NCI-H1417 treated with DMSO at 0.1 percent for 48 hours (cell line): ENCODE measurements around the gene RNASE8.

ENCODE experiments used
- DNase-seq: peaks from one replicate; lab custom pipeline; 2025; lab: John Stamatoyannopoulos, UW

The RNASE8 gene

GRCh38 chr14:21092273-21093011 is 34.8 kb downstream of the RNASE8 start:
- DNase-seq = no peak

- no peak for DNase-seq
These were observed 35.4 kb downstream of the RNASE8 start for GRCh38 chr14:21093018-21093417.

- DNase-seq = peak; percentile 46
These were observed 36.4 kb downstream of the RNASE8 start for GRCh38 chr14:21093769-21094681.

DNA sequence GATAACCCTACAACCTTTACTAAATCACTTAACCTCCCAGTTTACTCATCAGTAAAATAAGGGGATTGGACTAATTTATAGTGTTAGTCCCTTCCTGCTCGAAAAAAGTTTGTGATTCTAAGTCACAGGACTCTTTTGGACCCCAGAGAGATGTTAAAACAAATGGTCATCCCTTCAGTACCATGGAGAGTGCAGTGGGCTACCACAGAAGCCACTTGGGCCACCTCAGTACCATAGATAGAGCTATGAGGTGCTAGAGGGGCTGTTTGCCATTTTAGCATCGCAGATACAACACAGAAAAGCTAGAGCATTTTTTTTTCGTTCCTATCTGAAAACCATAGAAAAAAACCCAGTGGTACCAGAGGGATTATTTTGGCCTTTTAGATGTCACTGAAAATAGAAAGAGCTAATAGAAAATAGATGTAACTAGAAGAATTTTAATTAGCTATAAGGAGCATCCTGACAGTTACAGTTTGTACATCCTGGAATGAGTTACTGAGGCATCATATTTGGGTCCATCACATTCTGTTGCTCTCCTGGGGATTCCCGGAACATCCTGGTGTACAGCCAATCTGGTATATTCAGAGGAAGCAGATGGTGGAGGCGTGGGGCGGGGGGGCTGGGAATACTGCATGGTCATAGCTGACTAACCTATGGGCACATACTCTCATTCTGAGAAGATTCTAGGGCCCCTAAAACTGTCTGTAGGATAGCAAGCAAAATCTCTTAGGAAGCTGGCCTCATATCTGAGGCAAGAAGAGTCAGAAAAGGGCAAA is 38.0 kb downstream of the RNASE8 start:
- no peak for DNase-seq

DNA sequence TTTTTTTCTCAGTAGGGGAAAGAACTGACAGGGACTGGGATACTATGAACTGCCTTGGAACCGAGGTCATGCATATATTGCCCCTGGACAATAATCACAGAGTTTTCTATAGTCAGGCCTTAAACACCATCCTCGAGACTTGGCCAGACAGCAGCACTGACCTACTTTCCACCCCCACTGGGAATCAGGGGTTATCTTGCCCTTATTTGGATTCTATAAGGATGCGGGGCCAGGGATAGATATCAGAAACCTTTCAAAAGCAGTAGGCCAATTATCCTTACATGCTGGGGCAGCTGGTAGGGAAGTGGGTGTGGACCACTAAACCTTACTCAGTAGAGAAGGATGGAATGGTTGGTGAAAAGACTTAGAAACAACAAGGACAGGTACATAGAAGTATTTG is 38.8 kb downstream of the RNASE8 start:
- no peak for DNase-seq

DNA sequence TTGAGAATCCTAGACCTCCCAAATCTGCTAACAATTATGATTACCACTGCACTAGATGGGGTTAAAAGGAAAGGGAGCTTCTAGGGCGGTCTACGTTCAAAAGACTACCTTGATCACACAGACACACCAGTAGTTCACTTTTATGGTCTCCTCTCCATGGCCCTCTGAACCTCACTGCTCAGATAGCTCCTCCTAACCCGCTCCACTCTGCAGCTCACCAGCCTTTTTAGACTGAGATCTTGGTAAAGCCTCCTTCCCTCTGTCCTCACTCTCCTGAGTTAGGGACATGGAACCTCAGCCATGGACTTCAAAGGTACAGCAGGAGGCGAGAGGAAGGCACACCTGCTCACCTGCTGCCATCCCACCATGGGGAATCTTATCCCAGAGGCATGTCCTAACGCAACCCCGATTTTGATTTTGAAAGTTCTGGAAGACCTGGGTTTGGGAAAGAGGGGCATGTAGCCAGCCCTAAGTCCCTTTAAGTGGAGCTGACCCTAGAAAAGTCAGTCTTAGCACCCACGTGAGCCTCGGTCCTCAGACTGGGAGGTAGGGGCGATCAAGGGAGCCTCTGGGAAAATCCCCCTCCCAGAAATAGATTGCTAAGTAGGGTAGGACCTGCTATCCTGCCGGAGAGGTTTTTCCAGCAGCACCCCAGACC is 39.5 kb downstream of the RNASE8 start:
- no peak for DNase-seq

DNA sequence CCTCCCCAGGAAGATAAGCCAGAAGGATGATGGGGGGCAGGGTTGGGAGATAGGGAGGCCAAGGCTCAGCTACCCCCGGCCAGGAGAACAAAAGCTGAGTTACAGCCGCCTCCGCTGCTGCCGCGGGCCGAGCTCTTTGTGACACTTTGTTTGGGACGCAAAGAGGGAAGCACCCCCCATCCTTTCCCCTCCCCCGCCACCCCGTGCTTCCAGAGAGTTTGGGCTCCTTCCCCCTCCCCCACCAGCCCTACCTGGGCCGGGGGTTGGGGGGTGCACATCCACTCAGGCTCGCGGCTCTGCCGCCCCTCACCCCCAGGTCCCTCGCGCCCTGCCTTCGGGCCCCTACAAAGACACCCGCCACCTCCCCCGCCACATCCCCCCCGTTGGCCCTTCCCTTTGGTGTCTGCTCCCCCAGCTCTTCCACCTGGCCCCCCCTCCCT is 40.0 kb downstream of the RNASE8 start:
- DNase-seq = no peak

- DNase-seq = no peak
These were observed 40.7 kb downstream of the RNASE8 start, which contains the start of gene ZNF219 for GRCh38 chr14:21098076-21098891. Gene ZNF219 (minus strand): TSS chr14:21098655. CDS start chr14:21093591, 5,064 bp downstream.

- DNase-seq = no peak
These were observed 41.4 kb downstream of the RNASE8 start for GRCh38 chr14:21098892-21099595.

- DNase-seq = no peak
These were observed 42.0 kb downstream of the RNASE8 start for GRCh38 chr14:21099596-21099985.

DNA sequence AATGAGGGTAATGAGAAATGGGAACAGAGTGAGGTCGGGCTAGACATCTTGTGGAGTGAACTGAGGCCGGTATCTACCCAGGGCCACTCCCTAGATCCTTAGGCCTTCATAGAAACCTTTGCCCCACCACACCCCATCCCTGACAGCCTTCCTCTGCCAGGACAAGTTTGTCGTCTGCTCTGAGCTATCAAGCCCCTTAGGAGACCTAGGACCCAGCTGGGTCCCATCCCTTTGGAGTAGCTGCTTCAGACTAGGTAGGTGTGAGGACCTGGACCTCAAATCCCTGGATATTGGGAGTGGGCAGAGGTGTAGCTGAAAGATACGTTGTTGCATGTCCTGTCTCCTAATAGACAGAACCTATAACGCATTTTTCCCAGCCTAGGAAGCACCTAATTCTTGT is 43.3 kb downstream of the RNASE8 start, which contains the start of gene TMEM253:
Gene TMEM253, plus strand, starts transcription at position 136 of the 400 bp plus-strand sequence. CDS start 278 bp downstream, outside the sequence.
- no peak for DNase-seq

- DNase-seq = no peak
These were observed 44.3 kb downstream of the RNASE8 start for GRCh38 chr14:21101802-21102413.

DNA sequence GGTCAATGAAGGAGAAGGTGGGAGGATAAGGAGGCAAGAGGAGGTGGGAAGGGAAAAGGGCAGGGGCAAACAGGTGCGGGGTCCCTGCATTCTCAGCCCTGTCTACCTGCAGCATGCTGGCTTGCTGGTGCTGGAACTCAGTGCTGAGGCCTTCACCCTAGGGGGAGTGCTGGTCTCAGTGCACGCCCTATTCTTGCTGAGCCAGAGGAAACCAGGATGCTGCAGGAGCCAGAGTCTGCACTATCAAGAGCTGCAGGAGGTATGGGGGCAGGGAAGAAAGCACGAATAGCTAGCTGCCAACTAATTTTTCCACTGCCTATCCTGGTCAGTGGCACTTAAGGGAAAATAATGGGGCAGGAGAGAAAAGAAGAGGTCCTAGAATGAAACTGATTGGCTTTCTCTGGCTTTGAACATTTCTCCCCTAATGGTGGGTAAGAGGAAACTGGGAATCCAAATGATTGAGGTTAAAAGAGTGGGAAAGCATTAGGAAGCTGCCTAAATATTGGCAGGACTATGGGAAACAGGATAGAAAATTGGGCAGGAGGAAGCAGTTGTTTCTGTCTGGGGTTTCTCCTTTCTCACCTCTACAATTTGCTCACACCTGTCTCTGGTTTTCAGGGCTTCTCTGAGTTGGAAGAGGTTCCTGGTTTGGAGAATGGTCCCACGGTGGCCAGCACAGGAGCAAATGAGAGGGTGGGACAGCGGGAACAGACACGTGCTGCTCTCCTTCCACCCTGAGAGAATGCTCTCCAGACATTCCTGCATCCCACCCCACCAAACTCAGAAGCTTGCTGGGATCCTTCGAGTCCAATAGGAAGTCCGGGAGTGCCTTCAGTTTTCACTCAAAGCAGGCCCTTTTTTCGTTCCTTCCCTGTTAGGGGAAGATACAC is 45.1 kb downstream of the RNASE8 start:
- DNase-seq = no peak

DNA sequence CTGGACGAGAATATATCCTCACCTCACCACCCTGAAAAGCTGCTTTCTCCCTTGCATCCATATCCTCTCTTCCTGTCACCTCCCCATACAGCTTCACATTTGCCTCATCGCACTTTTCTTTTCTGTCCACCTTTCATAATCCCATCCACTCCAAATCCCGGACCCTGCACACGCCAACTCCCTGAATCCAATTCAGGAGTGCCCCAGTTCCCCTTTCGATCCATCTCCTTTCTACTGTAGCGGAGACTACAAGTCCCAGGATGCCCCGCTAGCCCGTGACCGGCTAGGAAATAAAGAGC is 45.7 kb downstream of the RNASE8 start:
- DNase-seq = no peak

DNA sequence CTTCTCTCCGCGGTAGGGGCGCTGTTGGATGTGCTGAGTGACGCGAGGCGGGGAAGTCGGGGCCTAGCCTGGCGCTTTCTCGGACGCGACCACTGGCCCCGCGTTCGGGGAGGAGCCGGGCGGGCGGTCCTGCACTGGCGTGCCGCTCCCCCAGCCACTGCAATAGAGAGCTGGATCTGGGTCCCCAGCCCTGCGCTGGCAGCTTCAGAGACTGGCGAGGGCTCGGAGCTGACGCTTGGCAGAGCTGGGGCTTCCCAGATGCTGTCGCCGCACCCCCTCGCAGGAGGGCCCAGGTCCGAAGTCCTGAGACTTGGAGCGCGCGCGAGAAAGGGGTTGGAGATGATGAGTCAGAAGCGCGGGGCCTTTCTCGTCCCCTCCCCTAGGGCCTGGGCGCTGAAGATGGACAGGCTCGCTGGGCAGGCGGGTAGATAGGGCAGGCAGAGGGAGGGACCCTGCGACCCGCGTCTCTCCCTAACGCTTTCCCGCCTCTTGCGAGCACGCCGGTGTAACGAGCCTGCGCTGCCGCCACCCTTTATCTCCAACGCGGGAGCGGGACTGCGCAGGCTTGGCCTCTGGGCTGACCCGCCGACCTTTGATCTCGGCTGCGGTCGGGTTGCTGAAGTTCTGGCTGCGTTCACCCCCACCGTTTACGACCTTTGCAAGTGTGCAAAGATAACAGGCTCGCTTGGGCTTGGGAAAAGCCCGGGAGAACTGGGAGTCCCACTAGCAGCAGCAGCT is 46.3 kb downstream of the RNASE8 start:
- peak; percentile 94 for DNase-seq

DNA sequence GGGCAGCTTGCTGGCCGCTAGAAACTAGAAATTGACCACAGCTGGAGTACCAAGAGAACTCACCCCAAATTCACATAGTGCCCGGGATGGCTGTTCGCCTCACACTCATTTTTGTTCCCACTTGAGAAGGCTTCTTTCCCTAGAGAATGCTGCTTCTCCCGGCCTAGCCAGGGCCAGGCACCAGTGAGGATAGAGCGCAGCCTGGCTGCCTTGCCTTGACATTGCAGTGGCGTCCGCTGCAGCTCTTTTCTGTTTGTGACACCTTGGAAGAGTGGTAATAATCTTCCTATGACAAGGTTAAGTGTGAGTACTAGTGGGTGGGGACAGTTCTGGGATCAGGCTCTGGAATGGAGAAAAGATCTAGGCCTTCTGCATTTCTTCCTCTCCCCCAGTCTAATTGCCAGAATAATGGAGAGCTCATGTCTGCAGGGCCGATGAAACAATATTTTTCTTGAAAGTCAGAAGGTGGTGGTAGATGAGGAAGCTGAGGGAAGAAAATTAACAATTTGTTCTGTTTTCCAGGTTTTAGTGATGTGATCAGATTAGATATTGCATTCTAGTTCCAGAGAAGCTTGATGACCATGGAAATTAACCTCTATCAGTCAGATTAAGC is 46.9 kb downstream of the RNASE8 start:
- DNase-seq = no peak

DNA sequence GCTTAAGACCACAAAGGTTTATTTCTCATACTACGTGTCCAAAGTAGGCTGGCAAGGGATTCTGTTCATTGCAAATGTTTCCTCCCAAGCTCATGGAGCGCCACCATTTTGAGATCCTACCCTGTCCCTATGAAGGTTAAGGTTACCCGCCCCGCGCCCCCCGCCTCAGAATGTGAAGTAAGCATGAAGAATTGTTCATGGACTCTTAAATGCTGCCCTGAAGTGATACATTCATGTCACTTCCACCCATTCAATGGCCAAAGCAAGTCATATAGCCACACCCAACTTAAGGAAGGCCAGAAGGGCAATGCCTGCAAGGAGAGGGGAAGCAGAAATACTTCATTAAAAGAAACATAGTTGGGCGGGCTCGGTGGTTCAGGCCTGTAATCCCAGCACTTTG is 47.5 kb downstream of the RNASE8 start:
- no peak for DNase-seq

DNA sequence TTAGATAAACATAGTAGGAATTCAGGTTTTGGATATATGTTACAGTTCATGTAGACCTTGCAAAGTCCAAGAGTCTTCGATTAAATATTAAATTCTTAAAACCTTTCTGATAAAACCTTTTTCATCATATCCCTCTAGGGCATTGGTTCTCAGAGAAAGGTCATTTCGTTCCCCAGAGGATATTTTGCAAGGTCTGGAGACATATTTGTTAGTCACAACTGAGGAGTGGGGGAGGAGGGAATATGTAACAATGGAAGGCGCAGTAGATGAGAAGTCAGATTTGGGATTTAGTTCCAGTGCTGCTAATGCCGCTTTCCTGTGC is 48.5 kb downstream of the RNASE8 start:
- no peak for DNase-seq
